ENCODE measurements around the gene CXCL1.
"Not testable (repeated sequence)": the region's sequence is repeated elsewhere in the genome, so short reads cannot be mapped to it uniquely, and the experiment has no call there.

CXCL1 gene

GRCh38 chr4:73883306-73883705 lies 14.1 kb downstream of the CXCL1 start:
- DNase-seq (ENCODE audit: low read depth): peak; percentile 67

- DNase-seq (ENCODE audit: low read depth): no peak
Measured at GRCh38 chr4:73885574-73886267, 16.5 kb downstream of the CXCL1 start.

- no peak for DNase-seq (ENCODE audit: low read depth)
Measured at GRCh38 chr4:73891326-73891725, 22.1 kb downstream of the CXCL1 start.

GRCh38 chr4:73891739-73892405 lies 22.7 kb downstream of the CXCL1 start:
- peak; percentile 39 for DNase-seq (ENCODE audit: low read depth)

- no peak for DNase-seq (ENCODE audit: low read depth)
Measured at GRCh38 chr4:73892966-73893365, 23.8 kb downstream of the CXCL1 start.

- no peak for DNase-seq (ENCODE audit: low read depth)
Measured at GRCh38 chr4:73894001-73894400, 24.8 kb downstream of the CXCL1 start.

GRCh38 chr4:73895201-73896175 lies 26.3 kb downstream of the CXCL1 start:
- no peak for DNase-seq (ENCODE audit: low read depth)

GRCh38 chr4:73896416-73896815 lies 27.2 kb downstream of the CXCL1 start:
- no peak for DNase-seq (ENCODE audit: low read depth)

GRCh38 chr4:73897380-73898136 lies 28.4 kb downstream of the CXCL1 start:
- peak; percentile 89 for DNase-seq (ENCODE audit: low read depth)

- DNase-seq (ENCODE audit: low read depth): not testable (repeated sequence)
Measured at GRCh38 chr4:73899338-73899737, 30.1 kb downstream of the CXCL1 start.

GRCh38 chr4:73901031-73901430 lies 31.8 kb downstream of the CXCL1 start:
- DNase-seq (ENCODE audit: low read depth): peak; percentile 78

GRCh38 chr4:73902038-73902637 lies 32.9 kb downstream of the CXCL1 start:
- no peak for DNase-seq (ENCODE audit: low read depth)

- no peak for DNase-seq (ENCODE audit: low read depth)
Measured at GRCh38 chr4:73902817-73903547, 33.8 kb downstream of the CXCL1 start.

- peak; percentile 64 for DNase-seq (ENCODE audit: low read depth)
Measured at GRCh38 chr4:73904491-73904890, 35.3 kb downstream of the CXCL1 start.

- DNase-seq (ENCODE audit: low read depth): no peak
Measured at GRCh38 chr4:73908965-73909364, 39.8 kb downstream of the CXCL1 start.

GRCh38 chr4:73911746-73912145 lies 42.6 kb downstream of the CXCL1 start:
- no peak for DNase-seq (ENCODE audit: low read depth)

GRCh38 chr4:73912191-73912590 lies 43.0 kb downstream of the CXCL1 start:
- no peak for DNase-seq (ENCODE audit: low read depth)

- DNase-seq (ENCODE audit: low read depth): no peak
Measured at GRCh38 chr4:73914071-73914470, 44.9 kb downstream of the CXCL1 start.

- no peak for DNase-seq (ENCODE audit: low read depth)
Measured at GRCh38 chr4:73916172-73916925, 47.2 kb downstream of the CXCL1 start.

GRCh38 chr4:73917081-73917501 lies 47.9 kb downstream of the CXCL1 start:
- peak; percentile 89 for DNase-seq (ENCODE audit: low read depth)
